ENCODE measurements around the gene CDK19. TPM values are rescaled to one million over a fixed set of nuclear protein-coding genes. Genes with fewer than 3 reads are reported as not detected.

The CDK19 gene
- total and polyA plus RNA-seq, 4 experiments from 2014 or later, result 1.0 to 24.3 (median 13.2) TPM

GRCh38 chr6:110567957-110568696 lies 247.1 kb downstream of the CDK19 start:
- Histone ChIP-seq H3K4me3 (ENCODE audit: low read length in 2 of 2) (no peak overlapping the region), H3K4me1 (ENCODE audit: insufficient read depth, low read length) (no peaks in the 10 kb centered on the region), H3K27me3 (ENCODE audit: insufficient read depth, low read length) (no peaks in the 10 kb centered on the region), H3K36me3 (ENCODE audit: insufficient read depth, low read length) (no peaks in the 10 kb centered on the region), H3K9me3 (ENCODE audit: control insufficient read depth in 1 of 2, low read length in 2 of 2) (no peaks in the 10 kb centered on the region), H3K27ac (ENCODE audit: low read depth, low read length) (no peak overlapping the region)
- H3K9me3 Mint-ChIP-seq, result no peaks in the 10 kb centered on the region
- peak overlapping the region in 1 of 8 donors; percentile 22 for H3K4me3 Mint-ChIP-seq
- H3K27me3 Mint-ChIP-seq, result no peaks in the 10 kb centered on the region
- H3K4me1 Mint-ChIP-seq, result peaks cover 3 to 14% (median 10%) of the 10 kb centered on the region in 4 donors
- CTCF ChIA-PET (ENCODE audit: partially characterized antibody), result interaction anchor here (1.1 kb wide), 1 partner anchor 39 kb away, joined by 5 read pairs; no protein-coding TSS in a partner anchor
- intact Hi-C loops (cut with micrococcal nuclease), result no loop called here
- no peaks in the 10 kb centered on the region for H3K36me3 Mint-ChIP-seq
- POLR2A ChIA-PET (ENCODE audit: partially characterized antibody), result no interaction called here
- DNase-seq, result peak in 1 of 5 donors; percentile 30
- H3K27ac Mint-ChIP-seq, result peak overlapping the region; percentile 4 to 90 (median 47)

- H3K4me1 ChIP-seq (ENCODE audit: insufficient read depth, low read length), result peaks cover 5% of the 10 kb centered on the region
- no peaks in the 10 kb centered on the region for H3K27me3 ChIP-seq (ENCODE audit: insufficient read depth, low read length)
- H3K36me3 ChIP-seq (ENCODE audit: insufficient read depth, low read length), result no peaks in the 10 kb centered on the region
- Mint-ChIP-seq H3K4me1 (peaks cover 15 to 30% (median 22%) of the 10 kb centered on the region in 4 donors), H3K27me3 (no peaks in the 10 kb centered on the region), H3K9me3 (peaks cover 0 to 5% (median 0%) of the 10 kb centered on the region in 8 donors), H3K27ac (peak overlapping the region in 6 of 7 donors; percentile 0 to 85 (median 64)), H3K36me3 (no peaks in the 10 kb centered on the region), H3K4me3 (no peak overlapping the region)
- no peaks in the 10 kb centered on the region for H3K9me3 ChIP-seq (ENCODE audit: control insufficient read depth in 1 of 2, low read length in 2 of 2)
- ChIA-PET CTCF (ENCODE audit: partially characterized antibody) (no interaction called here), POLR2A (ENCODE audit: partially characterized antibody) (no interaction called here)
- no peak overlapping the region for H3K27ac ChIP-seq (ENCODE audit: low read depth, low read length)
- intact Hi-C loops (cut with micrococcal nuclease), result no loop called here
- no peak overlapping the region for H3K4me3 ChIP-seq (ENCODE audit: low read length in 2 of 2)
- DNase-seq, result no peak
Measured at GRCh38 chr6:110566346-110567125, 248.7 kb downstream of the CDK19 start.

GRCh38 chr6:110564703-110565421 lies 250.4 kb downstream of the CDK19 start:
- Mint-ChIP-seq H3K9me3 (peaks cover 0 to 5% (median 0%) of the 10 kb centered on the region in 8 donors), H3K27me3 (no peaks in the 10 kb centered on the region), H3K36me3 (no peaks in the 10 kb centered on the region), H3K4me1 (peaks cover 31 to 47% (median 38%) of the 10 kb centered on the region in 4 donors), H3K4me3 (no peak overlapping the region), H3K27ac (no peak overlapping the region)
- intact Hi-C loops (cut with micrococcal nuclease), result no loop called here
- ChIA-PET CTCF (ENCODE audit: partially characterized antibody) (no interaction called here), POLR2A (ENCODE audit: partially characterized antibody) (no interaction called here)
- H3K4me1 ChIP-seq (ENCODE audit: insufficient read depth, low read length), result peaks cover 21% of the 10 kb centered on the region
- no peaks in the 10 kb centered on the region for H3K36me3 ChIP-seq (ENCODE audit: insufficient read depth, low read length)
- no peaks in the 10 kb centered on the region for H3K27me3 ChIP-seq (ENCODE audit: insufficient read depth, low read length)
- DNase-seq, result no peak
- no peaks in the 10 kb centered on the region for H3K9me3 ChIP-seq (ENCODE audit: control insufficient read depth in 1 of 2, low read length in 2 of 2)
- no peak overlapping the region for H3K4me3 ChIP-seq (ENCODE audit: low read length in 2 of 2)
- no peak overlapping the region for H3K27ac ChIP-seq (ENCODE audit: low read depth, low read length)

- Mint-ChIP-seq H3K9me3 (peaks cover 0 to 8% (median 1%) of the 10 kb centered on the region in 8 donors), H3K27ac (peak overlapping the region in 5 of 7 donors; percentile 23 to 73 (median 31)), H3K36me3 (no peaks in the 10 kb centered on the region), H3K27me3 (no peaks in the 10 kb centered on the region), H3K4me3 (peak overlapping the region in 1 of 8 donors; percentile 18), H3K4me1 (peaks cover 35 to 55% (median 45%) of the 10 kb centered on the region in 4 donors)
- no peak for DNase-seq
- intact Hi-C loops (cut with micrococcal nuclease), result no loop called here
- Histone ChIP-seq H3K36me3 (ENCODE audit: insufficient read depth, low read length) (no peaks in the 10 kb centered on the region), H3K4me1 (ENCODE audit: insufficient read depth, low read length) (peaks cover 32% of the 10 kb centered on the region), H3K9me3 (ENCODE audit: control insufficient read depth in 1 of 2, low read length in 2 of 2) (no peaks in the 10 kb centered on the region), H3K4me3 (ENCODE audit: low read length in 2 of 2) (no peak overlapping the region), H3K27me3 (ENCODE audit: insufficient read depth, low read length) (no peaks in the 10 kb centered on the region), H3K27ac (ENCODE audit: low read depth, low read length) (no peak overlapping the region)
- ChIA-PET CTCF (ENCODE audit: partially characterized antibody) (no interaction called here), POLR2A (ENCODE audit: partially characterized antibody) (no interaction called here)
Measured at GRCh38 chr6:110563711-110564110, 251.6 kb downstream of the CDK19 start.

- Histone ChIP-seq H3K27me3 (ENCODE audit: insufficient read depth, low read length) (no peaks in the 10 kb centered on the region), H3K36me3 (ENCODE audit: insufficient read depth, low read length) (no peaks in the 10 kb centered on the region), H3K9me3 (ENCODE audit: control insufficient read depth in 1 of 2, low read length in 2 of 2) (no peaks in the 10 kb centered on the region), H3K27ac (ENCODE audit: low read depth, low read length) (no peak overlapping the region), H3K4me3 (ENCODE audit: low read length in 2 of 2) (no peak overlapping the region), H3K4me1 (ENCODE audit: insufficient read depth, low read length) (peaks cover 38% of the 10 kb centered on the region)
- Mint-ChIP-seq H3K27ac (peak overlapping the region; percentile 59 to 93 (median 84)), H3K4me3 (peak overlapping the region in 3 of 8 donors; percentile 13 to 44 (median 22)), H3K4me1 (peaks cover 33 to 58% (median 44%) of the 10 kb centered on the region in 4 donors), H3K9me3 (peaks cover 0 to 8% (median 1%) of the 10 kb centered on the region in 8 donors), H3K27me3 (no peaks in the 10 kb centered on the region), H3K36me3 (no peaks in the 10 kb centered on the region)
- intact Hi-C loops (cut with micrococcal nuclease), result no loop called here
- ChIA-PET POLR2A (ENCODE audit: partially characterized antibody) (interaction anchor here (1.3 to 4.4 kb wide), 3 partner anchors 19 to 396 kb away, joined by 4 to 55 read pairs (median 10); partner anchors contain the start of genes AMD1 and GTF3C6), CTCF (ENCODE audit: partially characterized antibody) (interaction anchor here (0.9 to 2.5 kb wide), 5 partner anchors 17 to 316 kb away, joined by 3 to 8 read pairs (median 4); partner anchors contain the start of gene CDK19)
- DNase-seq, result no peak
Measured at GRCh38 chr6:110562316-110562915, 252.9 kb downstream of the CDK19 start.

GRCh38 chr6:110561696-110562095 lies 253.6 kb downstream of the CDK19 start:
- Histone ChIP-seq H3K27ac (ENCODE audit: low read depth, low read length) (no peak overlapping the region), H3K9me3 (ENCODE audit: control insufficient read depth in 1 of 2, low read length in 2 of 2) (no peaks in the 10 kb centered on the region), H3K4me3 (ENCODE audit: low read length in 2 of 2) (no peak overlapping the region), H3K4me1 (ENCODE audit: insufficient read depth, low read length) (peaks cover 38% of the 10 kb centered on the region), H3K36me3 (ENCODE audit: insufficient read depth, low read length) (no peaks in the 10 kb centered on the region), H3K27me3 (ENCODE audit: insufficient read depth, low read length) (no peaks in the 10 kb centered on the region)
- Mint-ChIP-seq H3K4me1 (peaks cover 35 to 65% (median 45%) of the 10 kb centered on the region in 4 donors), H3K9me3 (peaks cover 0 to 8% (median 1%) of the 10 kb centered on the region in 8 donors), H3K4me3 (peak overlapping the region in 5 of 8 donors; percentile 8 to 53 (median 44)), H3K27me3 (no peaks in the 10 kb centered on the region), H3K27ac (peak overlapping the region; percentile 59 to 93 (median 84)), H3K36me3 (no peaks in the 10 kb centered on the region)
- ChIA-PET POLR2A (ENCODE audit: partially characterized antibody) (interaction anchor here (1.3 to 4.4 kb wide), 4 partner anchors 17 to 396 kb away, joined by 4 to 55 read pairs (median 9); partner anchors contain the start of genes AMD1 and GTF3C6), CTCF (ENCODE audit: partially characterized antibody) (interaction anchor here (0.9 to 2.5 kb wide), 5 partner anchors 16 to 317 kb away, joined by 3 to 8 read pairs (median 5); no protein-coding TSS in a partner anchor)
- DNase-seq, result no peak
- intact Hi-C loops (cut with micrococcal nuclease), result no loop called here
